DOHH2 (cell line): ENCODE results near the gene ATG14.

Experiments
- H3F3A ChIP-seq: fragments of 200-600 bp; sonication (generic), shearing (Covaris generic); 2 replicates; pipeline ENCODE4 v1.6.0; 2016; ENCODE audit warnings: antibody characterized with exemption, mild to moderate bottlenecking; ENCODE audit not compliant: control insufficient read depth, insufficient read depth
- H3K27ac ChIP-seq: fragments of 200-600 bp; sonication (generic); 2 replicates; pipeline ENCODE4 v1.5.1; 2014; ENCODE audit warnings: low read depth, mild to moderate bottlenecking, low read length, moderate library complexity
- H3K27me3 ChIP-seq: fragments of 200-600 bp; sonication (generic); 2 replicates; pipeline ENCODE4 v1.6.1; 2014; ENCODE audit warnings: mild to moderate bottlenecking, low read length, mixed read lengths; ENCODE audit not compliant: control insufficient read depth
- H3K36me3 ChIP-seq: fragments of 200-600 bp; sonication (generic); 2 replicates; pipeline ENCODE4 v1.6.1; 2014; ENCODE audit warnings: mild to moderate bottlenecking, low read length, moderate library complexity, mixed read lengths; ENCODE audit not compliant: control insufficient read depth
- H3K4me1 ChIP-seq: fragments of 200-600 bp; sonication (generic); 2 replicates; pipeline ENCODE4 v1.6.1; 2014; ENCODE audit warnings: mild to moderate bottlenecking, low read length, mixed read lengths; ENCODE audit not compliant: control insufficient read depth
- H3K4me2 ChIP-seq: fragments of 200-600 bp; sonication (generic); 2 replicates; pipeline ENCODE4 v1.6.0; 2014; ENCODE audit warnings: mild to moderate bottlenecking, low read length, moderate library complexity
- H3K4me3 ChIP-seq: fragments of 200-600 bp; sonication (generic); 2 replicates; pipeline ENCODE4 v1.5.1; 2014; ENCODE audit warnings: mild to moderate bottlenecking, low read length, mixed read lengths
- H3K79me2 ChIP-seq: fragments of 200-600 bp; sonication (generic); 2 replicates; pipeline ENCODE4 v1.6.1; 2014; ENCODE audit warnings: mild to moderate bottlenecking, low read length, mixed read lengths; ENCODE audit not compliant: control insufficient read depth
- H3K9me2 ChIP-seq: fragments of 200-600 bp; sonication (generic); replicated peaks from 2 replicates; pipeline ENCODE4 v1.6.1; 2014; ENCODE audit warnings: mild to moderate bottlenecking, low read length, mixed read lengths; ENCODE audit not compliant: control insufficient read depth
- H3K9me3 ChIP-seq: fragments of 200-600 bp; sonication (generic); 2 replicates; pipeline ENCODE4 v1.6.1; 2014; ENCODE audit warnings: antibody characterized with exemption, low read length, mixed read lengths; ENCODE audit not compliant: control insufficient read depth, insufficient read depth
- H4K20me1 ChIP-seq: fragments of 200-600 bp; sonication (generic); 2 replicates; pipeline ENCODE4 v1.6.0; 2014; ENCODE audit warnings: low read depth, mild to moderate bottlenecking, antibody characterized with exemption, low read length, moderate library complexity; ENCODE audit not compliant: control insufficient read depth, insufficient read depth
- EZH2phosphoT487 ChIP-seq: fragments of 200-600 bp; sonication (generic); IDR thresholded peaks from 2 replicates; pipeline ENCODE4 v1.6.1; 2017; ENCODE audit warnings: borderline replicate concordance, mild to moderate bottlenecking, antibody characterized with exemption, low read length, moderate library complexity, mixed read lengths
- TF ChIP-seq, protein P1 (sequence below): fragments of 200-600 bp; sonication (generic); IDR thresholded peaks from one replicate; pipeline ENCODE4 v1.5.1; 2014; ENCODE audit warnings: antibody characterized with exemption, mild to moderate bottlenecking, low read depth, low read length; ENCODE audit not compliant: poor library complexity, severe bottlenecking

ATG14 gene

DNA sequence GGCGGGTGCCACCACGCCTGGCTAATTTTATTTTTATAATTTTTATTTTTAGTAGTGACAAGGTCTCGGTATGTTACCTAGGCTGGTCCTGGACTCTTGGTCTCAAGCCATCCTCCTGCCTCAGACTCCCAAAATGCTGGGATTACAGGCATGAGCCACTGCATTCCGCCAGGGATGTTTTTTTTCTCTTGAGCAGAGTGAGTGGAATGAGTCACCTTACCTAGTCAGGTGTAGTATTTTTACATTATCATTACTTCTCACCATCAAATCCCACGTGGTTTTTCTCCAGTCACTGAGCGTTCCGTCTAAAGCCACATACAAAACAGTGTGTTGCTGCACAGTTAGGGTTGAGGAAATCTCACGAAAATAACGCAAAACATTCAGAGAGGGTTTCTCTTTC, 29.7 kb upstream of the ATG14 start:
- no peaks in the 10 kb centered on the region for H3K4me1 ChIP-seq

DNA sequence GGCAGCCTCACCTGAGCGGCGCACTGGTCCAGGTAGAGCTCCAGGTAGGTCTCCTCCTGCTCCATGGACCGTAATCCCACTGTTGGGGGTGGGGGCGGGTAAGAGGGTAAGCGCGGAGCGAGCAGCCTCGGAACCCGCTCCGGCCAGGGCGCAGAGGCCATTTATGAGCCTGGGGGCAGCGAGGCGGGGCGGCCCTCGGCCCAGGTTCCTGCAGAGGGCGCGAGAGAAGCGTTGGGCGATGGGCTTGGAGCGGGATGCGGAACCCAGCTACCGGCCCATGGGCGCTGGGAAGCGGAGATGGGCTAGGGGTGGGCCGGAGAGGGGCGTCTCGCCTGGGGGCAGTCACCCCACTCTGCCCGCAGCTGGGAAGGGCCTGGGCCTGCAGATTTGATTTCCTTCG, 28.8 kb upstream of the ATG14 start, which contains the start of gene TBPL2:
TBPL2 (minus strand) TSS at position 232 of the 400 bp plus-strand sequence; CDS start at position 65, 167 bp downstream.
- no peak within 1 kb of the TSS for H3K4me3 ChIP-seq
- H3K36me3 ChIP-seq = no peaks in the 10 kb centered on the region
- no peaks in the 10 kb centered on the region for H3K9me3 ChIP-seq
- H3F3A ChIP-seq = no peaks in the 10 kb centered on the region
- H3K4me1 ChIP-seq = no peaks in the 10 kb centered on the region
- TF ChIP-seq EZH2phosphoT487 = no peak
- TF ChIP-seq, protein P1, sequence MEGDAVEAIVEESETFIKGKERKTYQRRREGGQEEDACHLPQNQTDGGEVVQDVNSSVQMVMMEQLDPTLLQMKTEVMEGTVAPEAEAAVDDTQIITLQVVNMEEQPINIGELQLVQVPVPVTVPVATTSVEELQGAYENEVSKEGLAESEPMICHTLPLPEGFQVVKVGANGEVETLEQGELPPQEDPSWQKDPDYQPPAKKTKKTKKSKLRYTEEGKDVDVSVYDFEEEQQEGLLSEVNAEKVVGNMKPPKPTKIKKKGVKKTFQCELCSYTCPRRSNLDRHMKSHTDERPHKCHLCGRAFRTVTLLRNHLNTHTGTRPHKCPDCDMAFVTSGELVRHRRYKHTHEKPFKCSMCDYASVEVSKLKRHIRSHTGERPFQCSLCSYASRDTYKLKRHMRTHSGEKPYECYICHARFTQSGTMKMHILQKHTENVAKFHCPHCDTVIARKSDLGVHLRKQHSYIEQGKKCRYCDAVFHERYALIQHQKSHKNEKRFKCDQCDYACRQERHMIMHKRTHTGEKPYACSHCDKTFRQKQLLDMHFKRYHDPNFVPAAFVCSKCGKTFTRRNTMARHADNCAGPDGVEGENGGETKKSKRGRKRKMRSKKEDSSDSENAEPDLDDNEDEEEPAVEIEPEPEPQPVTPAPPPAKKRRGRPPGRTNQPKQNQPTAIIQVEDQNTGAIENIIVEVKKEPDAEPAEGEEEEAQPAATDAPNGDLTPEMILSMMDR = no peak
- H3K9me2 ChIP-seq = no peaks in the 10 kb centered on the region
- H3K4me2 ChIP-seq = no peak within 1 kb of the TSS
- H4K20me1 ChIP-seq = no peaks in the 10 kb centered on the region
- peaks cover 15% of the 10 kb centered on the region for H3K27me3 ChIP-seq
- H3K79me2 ChIP-seq = no peaks in the 10 kb centered on the region
- H3K27ac ChIP-seq = no peak within 1 kb of the TSS

More for the DNA sequence above, 29.7 kb upstream of the ATG14 start:
- Histone ChIP-seq H3K79me2 (no peaks in the 10 kb centered on the region), H3F3A (no peaks in the 10 kb centered on the region), H4K20me1 (no peaks in the 10 kb centered on the region), H3K9me2 (no peaks in the 10 kb centered on the region), H3K9me3 (no peaks in the 10 kb centered on the region), H3K4me2 (no peak overlapping the region), H3K27me3 (peaks cover 14% of the 10 kb centered on the region), H3K36me3 (no peaks in the 10 kb centered on the region), H3K4me3 (no peak overlapping the region), H3K27ac (no peak overlapping the region)
- TF ChIP-seq EZH2phosphoT487 = no peak
- TF ChIP-seq, protein P1 = no peak

GRCh38 chr14:55438066-55438683, 26.5 kb upstream of the ATG14 start:
- no peaks in the 10 kb centered on the region for H4K20me1 ChIP-seq
- H3K27me3 ChIP-seq = peaks cover 15% of the 10 kb centered on the region
- no peaks in the 10 kb centered on the region for H3K36me3 ChIP-seq
- H3K9me3 ChIP-seq = no peaks in the 10 kb centered on the region
- no peaks in the 10 kb centered on the region for H3K79me2 ChIP-seq
- TF ChIP-seq, protein P1 = peak; percentile 51
- no peak for TF ChIP-seq EZH2phosphoT487
- H3K9me2 ChIP-seq = no peaks in the 10 kb centered on the region
- H3K27ac ChIP-seq = no peak overlapping the region
- no peaks in the 10 kb centered on the region for H3F3A ChIP-seq
- peaks cover 3% of the 10 kb centered on the region; the same call in 1 of the 2 replicates for H3K4me1 ChIP-seq
- no peak overlapping the region for H3K4me2 ChIP-seq
- H3K4me3 ChIP-seq = no peak overlapping the region
